Nephron progenitor cell (in vitro differentiated cells): ENCODE results near the gene NELFCD.

Source experiments
- DNase-seq: peaks from one replicate; pipeline ENCODE4 v3.0.0; 2021
- H3K27ac Mint-ChIP-seq: 2 replicates; pipeline ENCODE4 v1.8.0; 2021; ENCODE audit warnings: mild to moderate bottlenecking, moderate library complexity, mixed read lengths
- H3K27me3 Mint-ChIP-seq: 2 replicates; pipeline ENCODE4 v1.8.0; 2021; ENCODE audit warnings: mild to moderate bottlenecking, low read depth, mixed read lengths; ENCODE audit not compliant: poor library complexity
- H3K36me3 Mint-ChIP-seq: 2 replicates; pipeline ENCODE4 v1.8.0; 2021; ENCODE audit warnings: low read depth, mixed read lengths
- H3K4me1 Mint-ChIP-seq: 2 replicates; pipeline ENCODE4 v1.8.0; 2021; ENCODE audit warnings: mixed read lengths
- H3K4me3 Mint-ChIP-seq: 2 replicates; pipeline ENCODE4 v1.8.0; 2021; ENCODE audit warnings: mild to moderate bottlenecking, moderate library complexity, mixed read lengths
- H3K9me3 Mint-ChIP-seq: 2 replicates; pipeline ENCODE4 v1.8.0; 2021; ENCODE audit warnings: mild to moderate bottlenecking, moderate library complexity, mixed read lengths
- TF ChIP-seq, protein P1 (sequence below): fragments of 200-600 bp; sonication (generic); IDR thresholded peaks from 2 replicates; pipeline ENCODE4 v1.5.0; 2021; ENCODE audit warnings: antibody characterized with exemption

The NELFCD gene

DNA sequence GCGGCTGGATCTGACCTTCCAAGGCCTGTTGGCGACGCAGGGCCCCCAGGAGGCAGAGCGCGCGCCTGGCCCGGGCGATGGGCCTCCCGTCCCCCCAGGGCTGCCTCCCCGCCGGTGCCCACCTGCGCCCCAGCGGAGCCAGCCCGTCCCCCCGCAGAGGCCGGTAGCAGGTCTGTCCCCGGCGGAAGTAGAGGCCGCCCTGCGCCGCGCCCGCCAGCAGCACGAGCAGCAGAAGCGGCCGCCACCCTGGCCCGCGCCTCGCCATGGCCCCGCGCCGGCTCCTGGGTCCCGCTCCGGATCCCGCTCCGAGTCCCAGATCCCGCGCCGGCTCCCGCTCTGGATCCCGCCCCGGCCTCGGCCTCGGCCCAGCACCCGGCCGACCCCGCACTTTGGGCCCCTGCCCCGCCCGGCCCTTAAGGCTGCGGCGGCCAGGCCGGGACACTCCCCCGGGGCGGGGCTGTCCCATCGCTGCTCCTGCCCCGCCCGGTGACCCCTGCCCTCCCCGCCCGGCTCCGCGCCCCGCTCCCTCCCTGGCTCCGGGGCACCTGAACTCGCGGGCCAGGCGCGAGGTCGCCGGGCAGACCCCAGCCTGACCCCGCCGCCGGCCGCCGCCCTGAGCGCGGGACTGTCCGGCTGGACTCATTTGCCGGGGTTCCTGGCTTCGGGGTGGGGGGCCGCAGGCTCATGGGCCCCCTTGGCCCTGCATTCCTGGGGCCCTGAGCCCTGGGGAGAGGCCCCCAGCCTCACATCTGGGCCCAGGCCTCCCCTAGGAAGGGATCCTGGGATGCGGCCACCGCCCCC, 26.0 kb downstream of the NELFCD start, which contains the start of gene CTSZ:
Gene CTSZ (minus strand): TSS at position 391 of the 801 bp plus-strand sequence. CDS start 126 bp downstream, at position 265.
- DNase-seq: peak; percentile 72

DNA sequence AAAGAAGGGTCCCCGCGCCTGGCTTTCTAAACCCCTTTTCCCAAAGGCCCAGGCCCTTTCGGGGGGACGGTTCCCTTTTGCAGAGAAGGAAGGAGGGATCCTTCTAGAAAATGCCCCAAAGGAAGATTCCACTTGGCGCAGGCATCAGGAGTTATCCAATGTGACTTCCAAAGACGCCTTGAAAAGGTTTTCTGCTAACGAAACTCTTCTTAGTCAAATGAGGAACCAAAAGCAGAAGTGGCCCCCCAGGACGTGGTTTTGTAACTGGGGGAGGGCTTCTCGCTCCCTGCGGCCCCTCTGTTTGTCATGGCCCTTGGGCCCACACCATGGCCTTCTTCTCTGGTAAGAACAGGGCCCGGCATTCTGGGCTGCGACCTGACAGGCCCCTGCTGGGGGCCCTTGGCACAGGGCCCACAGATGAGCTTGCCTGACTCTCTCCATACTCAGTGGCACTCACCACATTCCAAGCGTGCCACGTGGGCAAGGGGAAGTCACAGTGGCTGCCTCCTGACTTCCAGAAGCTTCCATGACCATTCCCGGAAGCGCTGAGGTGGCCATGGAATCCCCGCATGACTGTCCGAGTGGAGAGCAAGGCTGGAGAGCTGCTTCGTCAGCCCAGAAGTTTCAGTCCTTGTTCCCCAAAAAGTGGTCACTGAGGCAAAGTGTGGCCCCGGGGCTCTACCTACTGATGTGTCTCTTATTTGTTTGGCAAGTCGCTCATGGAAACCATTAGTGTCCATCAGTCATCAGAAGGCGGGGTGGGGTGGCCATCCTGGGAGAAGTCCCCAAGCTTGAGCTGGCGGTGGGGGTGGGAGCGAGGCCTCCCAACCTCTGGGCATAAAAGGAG, 26.8 kb downstream of the NELFCD start:
- H3K9me3 Mint-ChIP-seq: no peaks in the 10 kb centered on the region
- H3K27me3 Mint-ChIP-seq: peaks cover 10% of the 10 kb centered on the region
- H3K4me1 Mint-ChIP-seq: peaks cover 44% of the 10 kb centered on the region
- TF ChIP-seq, protein P1, sequence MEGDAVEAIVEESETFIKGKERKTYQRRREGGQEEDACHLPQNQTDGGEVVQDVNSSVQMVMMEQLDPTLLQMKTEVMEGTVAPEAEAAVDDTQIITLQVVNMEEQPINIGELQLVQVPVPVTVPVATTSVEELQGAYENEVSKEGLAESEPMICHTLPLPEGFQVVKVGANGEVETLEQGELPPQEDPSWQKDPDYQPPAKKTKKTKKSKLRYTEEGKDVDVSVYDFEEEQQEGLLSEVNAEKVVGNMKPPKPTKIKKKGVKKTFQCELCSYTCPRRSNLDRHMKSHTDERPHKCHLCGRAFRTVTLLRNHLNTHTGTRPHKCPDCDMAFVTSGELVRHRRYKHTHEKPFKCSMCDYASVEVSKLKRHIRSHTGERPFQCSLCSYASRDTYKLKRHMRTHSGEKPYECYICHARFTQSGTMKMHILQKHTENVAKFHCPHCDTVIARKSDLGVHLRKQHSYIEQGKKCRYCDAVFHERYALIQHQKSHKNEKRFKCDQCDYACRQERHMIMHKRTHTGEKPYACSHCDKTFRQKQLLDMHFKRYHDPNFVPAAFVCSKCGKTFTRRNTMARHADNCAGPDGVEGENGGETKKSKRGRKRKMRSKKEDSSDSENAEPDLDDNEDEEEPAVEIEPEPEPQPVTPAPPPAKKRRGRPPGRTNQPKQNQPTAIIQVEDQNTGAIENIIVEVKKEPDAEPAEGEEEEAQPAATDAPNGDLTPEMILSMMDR: no peak
- DNase-seq: no peak
- H3K27ac Mint-ChIP-seq: no peak overlapping the region
- no peaks in the 10 kb centered on the region for H3K36me3 Mint-ChIP-seq
- H3K4me3 Mint-ChIP-seq: peak overlapping the region; percentile 76

More for the DNA sequence above, 26.0 kb downstream of the NELFCD start, which contains the start of gene CTSZ:
- TF ChIP-seq, protein P1: no peak
- no peak within 1 kb of the TSS for H3K27ac Mint-ChIP-seq
- H3K36me3 Mint-ChIP-seq: no peaks in the 10 kb centered on the region
- peak within 1 kb of the TSS; percentile 76 for H3K4me3 Mint-ChIP-seq
- H3K9me3 Mint-ChIP-seq: no peaks in the 10 kb centered on the region
- peaks cover 10% of the 10 kb centered on the region for H3K27me3 Mint-ChIP-seq
- H3K4me1 Mint-ChIP-seq: peaks cover 52% of the 10 kb centered on the region

DNA sequence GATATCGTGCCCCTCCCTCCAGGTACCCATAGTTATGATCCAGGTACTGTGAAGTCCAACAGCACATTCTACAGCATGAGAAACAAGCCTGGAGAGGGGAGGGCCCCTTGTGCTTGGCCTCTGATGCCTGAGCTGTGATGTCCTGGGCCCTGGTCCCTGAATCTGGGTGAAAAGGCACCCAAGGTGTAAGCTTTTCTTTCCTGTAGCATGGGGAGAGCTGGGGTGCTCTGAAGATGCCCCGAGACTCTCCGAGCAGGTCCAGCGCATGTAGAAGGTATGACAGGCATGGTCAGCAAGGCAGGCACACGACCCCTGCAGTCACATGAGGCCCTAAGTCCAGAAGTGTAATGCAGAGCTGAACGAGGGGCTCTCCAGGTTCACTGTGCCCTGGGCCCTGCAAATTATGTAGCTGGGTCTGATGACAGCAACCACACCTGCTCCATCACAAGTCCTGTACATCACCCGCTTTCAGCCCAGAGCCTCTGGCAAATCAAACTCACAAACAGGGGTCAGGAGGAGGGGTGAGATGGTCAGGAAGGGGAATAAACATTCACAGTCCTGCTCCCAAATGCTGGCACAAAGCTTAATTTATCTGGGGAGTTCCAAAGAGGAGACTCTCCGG, 27.8 kb downstream of the NELFCD start:
- no peak for DNase-seq
- Mint-ChIP-seq H3K36me3 (no peaks in the 10 kb centered on the region), H3K27ac (no peak overlapping the region), H3K27me3 (peaks cover 13% of the 10 kb centered on the region), H3K9me3 (no peaks in the 10 kb centered on the region), H3K4me1 (peaks cover 41% of the 10 kb centered on the region), H3K4me3 (no peak overlapping the region)
- TF ChIP-seq, protein P1: no peak

DNA sequence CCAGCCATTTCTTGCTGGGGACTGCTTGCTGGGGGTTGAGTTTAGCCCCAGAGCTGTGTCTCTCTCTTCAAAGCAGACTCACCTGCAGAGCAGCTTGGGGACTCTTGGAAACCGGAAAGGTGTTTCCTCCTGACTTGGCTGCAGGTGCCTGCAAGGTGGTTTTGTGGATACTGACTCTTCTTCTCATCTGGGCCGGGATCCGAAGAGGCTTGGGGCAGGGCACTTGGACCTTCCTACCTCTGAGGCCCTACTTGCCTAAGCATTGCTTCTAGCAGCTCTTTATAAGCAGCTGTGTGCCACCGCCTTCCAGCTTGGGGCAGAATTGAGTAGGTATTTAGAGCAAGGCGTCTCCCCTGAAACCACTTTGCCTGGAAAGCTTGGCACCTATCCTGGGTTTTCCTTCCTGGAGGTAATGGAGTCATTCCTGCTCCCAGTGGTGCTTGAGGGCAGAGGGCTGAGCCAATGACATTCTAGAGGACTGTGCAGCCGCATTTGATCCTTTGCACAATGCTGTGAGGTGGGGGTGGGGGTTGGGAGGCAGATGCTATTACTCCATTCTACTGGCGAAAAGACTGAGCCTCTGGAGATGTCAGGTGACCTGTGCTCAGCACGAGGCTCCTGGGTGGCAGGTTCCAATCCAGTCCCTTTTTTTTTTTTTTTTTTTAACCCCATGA, 29.4 kb downstream of the NELFCD start:
- H3K27ac Mint-ChIP-seq: no peak overlapping the region

More for the DNA sequence above, 29.4 kb downstream of the NELFCD start:
- no peaks in the 10 kb centered on the region for H3K36me3 Mint-ChIP-seq
- peaks cover 34% of the 10 kb centered on the region for H3K4me1 Mint-ChIP-seq
- no peak overlapping the region for H3K4me3 Mint-ChIP-seq
- H3K9me3 Mint-ChIP-seq: no peaks in the 10 kb centered on the region
- no peak for DNase-seq
- TF ChIP-seq, protein P1: no peak
- peaks cover 9% of the 10 kb centered on the region for H3K27me3 Mint-ChIP-seq
